Measurements from ENCODE around the gene SH3D19. TPM values are rescaled to one million over a fixed set of nuclear protein-coding genes. Genes with fewer than 3 reads are reported as not detected.
A peak's percentile ranks its signal among the peaks of the same experiment; 100 is the strongest.
"Not testable (repeated sequence)": the region's sequence is repeated elsewhere in the genome, so short reads cannot be mapped to it uniquely, and the experiment has no call there.

SH3D19 gene
- total RNA-seq, 2 donors from 2014 or later, result 0.74 TPM; not detected in 1

DNA sequence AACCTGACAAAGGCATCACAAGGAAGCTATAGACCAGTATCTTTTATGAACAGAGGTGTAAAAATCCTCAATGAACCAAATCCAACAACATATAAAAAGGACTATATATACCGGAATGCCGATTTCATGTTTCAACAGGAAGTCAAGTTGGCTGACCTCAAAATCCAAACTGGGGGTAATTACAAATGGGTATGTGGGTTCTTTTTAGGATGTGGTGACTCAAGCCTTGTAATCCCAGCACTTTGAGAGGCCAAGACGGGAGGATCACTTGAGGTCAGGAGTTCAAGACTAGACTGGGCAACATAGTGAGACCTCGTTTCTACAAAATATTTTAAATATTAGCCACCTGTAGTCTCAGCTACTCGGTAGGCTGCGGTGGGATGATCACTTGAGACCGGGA lies 38.0 kb downstream of the SH3D19 start:
- no peak for DNase-seq
- ATAC-seq (replicated peaks in 1 of 2), result no peak
- H3K9me3 Mint-ChIP-seq, result no peaks in the 10 kb centered on the region
- H3K36me3 Mint-ChIP-seq (ENCODE audit: insufficient read depth in 2 of 2), result no peaks in the 10 kb centered on the region
- H3K27me3 Mint-ChIP-seq (ENCODE audit: low read depth), result peaks cover 7% of the 10 kb centered on the region
- no peaks in the 10 kb centered on the region for H3K4me1 Mint-ChIP-seq (ENCODE audit: low read depth)
- H3K27ac Mint-ChIP-seq, result no peak overlapping the region
- H3K4me3 Mint-ChIP-seq, result no peak overlapping the region

DNA sequence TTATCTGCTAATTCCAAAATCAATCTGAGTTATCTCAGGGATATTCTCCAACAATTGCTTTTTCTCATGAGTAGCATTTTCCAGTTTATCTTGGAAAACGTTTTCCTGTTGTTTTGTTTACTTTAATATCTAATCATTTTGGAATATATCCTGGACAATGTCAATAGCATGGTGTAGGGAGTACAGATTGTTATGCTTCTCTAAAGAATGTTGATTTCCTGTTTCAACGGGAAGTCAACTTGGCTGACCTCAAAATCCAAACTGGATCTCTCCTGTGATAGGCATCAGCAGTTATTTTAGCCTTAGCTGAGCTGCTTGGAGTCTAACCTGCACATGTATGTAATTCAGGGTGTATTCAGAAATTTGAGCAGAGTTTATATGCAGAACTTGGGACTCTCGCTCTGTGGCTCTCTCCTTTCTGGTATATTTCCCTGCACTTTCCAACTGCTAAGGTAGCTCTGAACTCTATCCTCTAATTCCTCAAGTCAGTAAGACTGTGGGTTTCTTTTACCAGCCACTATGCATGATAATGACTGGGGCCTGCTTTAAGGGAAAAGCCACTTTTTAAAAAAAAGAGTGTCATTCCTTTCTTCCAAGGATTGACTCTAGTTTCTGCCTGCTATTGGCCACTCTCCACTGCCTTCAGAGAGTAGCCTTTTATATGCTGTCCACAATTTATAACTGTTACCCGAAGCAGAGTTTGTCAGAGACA lies 40.7 kb downstream of the SH3D19 start:
- H3K9me3 Mint-ChIP-seq, result no peaks in the 10 kb centered on the region
- DNase-seq (no peak), ATAC-seq (replicated peaks in 1 of 2) (no peak)
- no peaks in the 10 kb centered on the region for H3K4me1 Mint-ChIP-seq (ENCODE audit: low read depth)
- peaks cover 5% of the 10 kb centered on the region for H3K27me3 Mint-ChIP-seq (ENCODE audit: low read depth)
- no peak overlapping the region for H3K4me3 Mint-ChIP-seq
- H3K27ac Mint-ChIP-seq, result no peak overlapping the region
- no peaks in the 10 kb centered on the region for H3K36me3 Mint-ChIP-seq (ENCODE audit: insufficient read depth in 2 of 2)

DNA sequence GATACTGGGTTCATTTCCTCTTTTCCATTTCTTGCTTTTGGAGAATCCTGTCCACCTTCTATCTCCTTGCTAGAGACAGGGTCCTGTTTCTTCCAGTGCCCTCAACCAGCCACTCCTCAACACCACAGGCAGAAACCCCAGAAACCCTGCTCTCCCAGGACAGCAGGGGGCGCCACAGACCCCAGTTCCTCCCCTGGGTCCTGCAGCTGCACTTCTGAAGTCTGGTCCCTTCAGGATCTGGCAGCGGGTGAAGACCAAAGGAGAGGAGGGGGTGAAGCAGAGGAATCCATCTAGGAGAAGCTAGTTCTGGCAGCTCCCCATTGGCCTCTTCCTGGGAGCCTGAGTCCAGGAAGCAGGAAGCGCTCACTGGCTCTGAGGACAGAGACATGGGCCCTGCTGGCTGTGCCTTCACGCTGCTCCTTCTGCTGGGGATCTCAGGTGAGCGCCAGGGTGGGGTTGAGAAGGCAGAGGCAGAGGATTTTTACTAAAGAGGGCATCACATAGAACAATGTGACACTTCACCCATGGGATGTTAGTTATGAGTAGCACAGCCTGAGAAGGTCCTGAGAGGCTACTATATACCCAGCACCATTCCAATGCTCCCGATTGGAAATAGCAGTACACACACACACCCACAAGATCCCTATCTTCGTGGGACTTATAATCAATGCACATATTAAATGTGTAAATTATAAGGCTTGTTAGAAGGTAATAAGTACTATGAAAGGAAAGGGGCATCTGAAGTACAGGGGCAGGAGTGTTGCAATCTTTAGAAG lies 48.4 kb downstream of the SH3D19 start, which contains the start of gene PRSS48:
PRSS48 (plus strand) TSS at position 375 of the 776 bp plus-strand sequence; CDS start at position 387, 12 bp downstream.
- peak; percentile 51 to 61 for DNase-seq
- Mint-ChIP-seq H3K36me3 (ENCODE audit: insufficient read depth in 2 of 2) (no peaks in the 10 kb centered on the region), H3K4me1 (ENCODE audit: low read depth) (no peaks in the 10 kb centered on the region), H3K27me3 (ENCODE audit: low read depth) (peaks cover 20% of the 10 kb centered on the region), H3K27ac (no peak within 1 kb of the TSS), H3K4me3 (no peak within 1 kb of the TSS), H3K9me3 (no peaks in the 10 kb centered on the region)
- peak; percentile 45 to 53 for ATAC-seq (replicated peaks in 1 of 2)

DNA sequence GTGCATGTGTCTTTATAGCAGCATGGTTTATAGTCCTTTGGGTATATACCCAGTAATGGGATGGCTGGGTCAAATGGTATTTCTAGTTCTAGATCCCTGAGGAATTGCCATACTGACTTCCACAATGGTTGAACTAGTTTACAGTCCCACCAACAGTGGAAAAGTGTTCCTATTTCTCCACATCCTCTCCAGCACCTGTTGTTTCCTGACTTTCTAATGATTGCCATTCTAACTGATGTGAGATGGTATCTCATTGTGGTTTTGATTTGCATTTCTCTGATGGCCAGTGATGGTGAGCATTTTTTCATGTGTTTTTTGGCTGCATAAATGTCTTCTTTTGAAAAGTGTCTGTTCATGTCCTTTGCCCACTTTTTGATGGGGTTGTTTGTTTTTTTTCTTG lies 56.5 kb downstream of the SH3D19 start:
- H3K4me3 Mint-ChIP-seq; H3K36me3 Mint-ChIP-seq (ENCODE audit: insufficient read depth in 2 of 2); H3K27me3 Mint-ChIP-seq (ENCODE audit: low read depth); ATAC-seq (replicated peaks in 1 of 2); H3K4me1 Mint-ChIP-seq (ENCODE audit: low read depth); H3K9me3 Mint-ChIP-seq; H3K27ac Mint-ChIP-seq; DNase-seq: not testable (repeated sequence)

DNA sequence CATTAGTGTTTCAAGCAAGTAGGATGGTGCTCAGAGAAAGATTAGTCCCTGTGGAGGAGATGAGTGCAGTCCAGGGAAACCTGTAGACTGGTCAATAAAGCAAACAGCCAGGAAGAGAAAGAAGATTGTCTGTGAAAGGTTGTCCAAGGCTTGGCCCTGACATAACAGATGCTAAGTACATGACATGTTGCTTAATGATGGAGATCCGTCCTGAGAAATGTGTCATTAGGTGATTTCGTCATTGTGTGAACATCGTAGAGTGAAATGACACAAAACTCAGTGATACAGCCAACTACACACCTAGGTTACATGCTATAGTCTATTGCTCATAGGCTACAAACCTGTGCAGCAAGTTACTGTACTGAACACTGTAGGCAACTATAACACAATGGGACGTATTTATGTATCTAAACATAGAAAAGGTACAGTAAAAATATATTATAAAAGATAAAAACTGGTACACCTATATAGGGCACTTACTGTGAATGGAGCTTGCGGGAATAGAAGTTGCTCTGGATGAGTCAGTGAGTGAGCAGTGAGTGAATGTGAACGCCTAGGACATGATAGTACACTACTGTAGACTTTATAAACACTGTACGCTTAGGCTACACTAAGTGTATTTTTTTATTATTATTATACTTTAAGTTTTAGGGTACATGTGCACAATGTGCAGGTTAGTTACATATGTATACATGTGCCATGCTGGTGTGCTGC lies 57.4 kb downstream of the SH3D19 start:
- DNase-seq (no peak), ATAC-seq (replicated peaks in 1 of 2) (no peak)
- Mint-ChIP-seq H3K27me3 (ENCODE audit: low read depth) (no peaks in the 10 kb centered on the region), H3K36me3 (ENCODE audit: insufficient read depth in 2 of 2) (no peaks in the 10 kb centered on the region), H3K4me3 (no peak overlapping the region), H3K27ac (no peak overlapping the region), H3K4me1 (ENCODE audit: low read depth) (no peaks in the 10 kb centered on the region), H3K9me3 (no peaks in the 10 kb centered on the region)

DNA sequence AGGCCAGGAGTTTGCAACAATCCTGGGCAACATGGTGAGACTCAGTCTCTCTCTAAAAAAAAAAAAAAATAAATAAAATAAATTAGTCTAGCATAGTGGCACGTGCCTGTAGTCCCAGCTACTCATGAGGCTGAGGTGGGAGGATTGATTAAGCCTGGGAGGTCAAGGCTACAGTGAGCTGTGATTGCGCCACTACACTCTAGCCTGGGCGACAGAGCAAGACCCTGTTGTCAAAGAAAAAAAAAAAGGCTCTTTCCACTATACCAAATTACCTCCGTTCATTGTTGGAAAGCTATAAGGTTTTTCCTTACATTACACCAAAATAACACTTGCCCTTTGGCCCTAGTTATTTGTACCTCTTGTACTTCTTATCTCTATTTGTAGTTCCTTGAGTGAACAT lies 58.3 kb downstream of the SH3D19 start:
- ATAC-seq (replicated peaks in 1 of 2), result no peak
- no peak for DNase-seq
- H3K4me3 Mint-ChIP-seq, result no peak overlapping the region
- H3K9me3 Mint-ChIP-seq, result no peaks in the 10 kb centered on the region
- H3K4me1 Mint-ChIP-seq (ENCODE audit: low read depth), result no peaks in the 10 kb centered on the region
- no peaks in the 10 kb centered on the region for H3K36me3 Mint-ChIP-seq (ENCODE audit: insufficient read depth in 2 of 2)
- no peaks in the 10 kb centered on the region for H3K27me3 Mint-ChIP-seq (ENCODE audit: low read depth)
- H3K27ac Mint-ChIP-seq, result no peak overlapping the region

DNA sequence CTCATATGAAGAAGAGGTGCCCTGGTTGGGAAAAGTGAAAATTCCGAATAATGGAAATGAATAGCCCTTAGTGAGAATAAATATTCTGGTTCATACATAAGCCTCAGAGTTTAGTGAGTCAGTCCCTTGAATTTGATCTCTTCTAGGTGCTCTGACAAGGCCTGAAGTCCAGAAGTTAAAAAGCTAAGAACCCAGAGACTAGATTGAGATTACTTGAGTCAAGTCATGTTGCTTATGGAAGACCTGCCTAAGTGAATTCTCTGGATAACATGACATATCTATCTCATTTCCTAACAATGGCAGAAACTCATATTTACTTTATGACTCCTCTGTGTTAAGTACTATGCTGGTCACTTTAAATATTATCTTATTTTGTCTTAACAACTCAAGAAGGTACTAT lies 58.9 kb downstream of the SH3D19 start:
- Mint-ChIP-seq H3K36me3 (ENCODE audit: insufficient read depth in 2 of 2) (no peaks in the 10 kb centered on the region), H3K4me1 (ENCODE audit: low read depth) (no peaks in the 10 kb centered on the region), H3K27me3 (ENCODE audit: low read depth) (no peaks in the 10 kb centered on the region), H3K9me3 (no peaks in the 10 kb centered on the region), H3K4me3 (no peak overlapping the region), H3K27ac (no peak overlapping the region)
- DNase-seq, result no peak
- no peak for ATAC-seq (replicated peaks in 1 of 2)

DNA sequence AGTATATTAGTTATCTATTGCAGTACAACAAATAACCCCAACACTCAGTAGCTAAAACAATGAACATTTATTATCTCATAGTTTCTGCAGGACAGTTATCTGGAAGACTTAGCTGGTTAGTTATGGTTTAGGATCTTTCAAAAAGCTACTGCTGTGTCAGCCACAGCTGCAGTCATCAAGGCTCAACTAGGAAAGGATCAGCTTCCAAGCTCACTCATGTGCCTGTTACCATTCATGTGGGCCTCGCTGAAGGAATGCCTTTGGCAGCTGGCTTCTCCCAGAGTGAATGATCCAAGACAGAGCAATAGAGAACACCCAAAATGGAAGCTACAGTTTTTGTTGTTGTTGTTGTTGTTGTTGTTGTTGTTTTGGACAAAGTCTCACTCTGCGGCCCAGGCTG lies 62.0 kb downstream of the SH3D19 start:
- Mint-ChIP-seq H3K27ac (no peak overlapping the region), H3K4me1 (ENCODE audit: low read depth) (no peaks in the 10 kb centered on the region), H3K4me3 (no peak overlapping the region), H3K36me3 (ENCODE audit: insufficient read depth in 2 of 2) (no peaks in the 10 kb centered on the region), H3K27me3 (ENCODE audit: low read depth) (peaks cover 8% of the 10 kb centered on the region), H3K9me3 (no peaks in the 10 kb centered on the region)
- ATAC-seq (replicated peaks in 1 of 2) (no peak), DNase-seq (no peak)

DNA sequence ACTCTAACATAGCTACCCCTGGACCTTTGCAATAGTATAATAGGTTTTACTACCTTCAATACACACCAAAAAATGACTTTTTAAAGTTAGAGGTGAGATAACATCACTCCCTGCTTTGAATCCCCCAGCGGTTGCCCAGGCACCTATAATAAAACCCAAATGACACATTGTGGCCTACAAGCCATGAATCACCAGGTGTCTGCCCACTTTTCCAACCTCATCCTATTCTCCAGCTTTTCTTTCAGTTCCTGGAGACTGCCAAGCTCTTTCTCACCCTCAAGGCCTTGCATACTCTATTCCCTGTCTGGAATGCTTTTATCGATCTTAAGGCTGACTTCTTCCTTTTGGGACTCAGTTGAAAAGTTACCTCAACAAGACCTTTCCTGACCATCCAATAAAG lies 64.9 kb downstream of the SH3D19 start:
- Mint-ChIP-seq H3K9me3 (no peaks in the 10 kb centered on the region), H3K27ac (no peak overlapping the region), H3K4me3 (no peak overlapping the region), H3K36me3 (ENCODE audit: insufficient read depth in 2 of 2) (no peaks in the 10 kb centered on the region), H3K27me3 (ENCODE audit: low read depth) (peaks cover 8% of the 10 kb centered on the region), H3K4me1 (ENCODE audit: low read depth) (no peaks in the 10 kb centered on the region)
- ATAC-seq (replicated peaks in 1 of 2) (no peak), DNase-seq (no peak)

DNA sequence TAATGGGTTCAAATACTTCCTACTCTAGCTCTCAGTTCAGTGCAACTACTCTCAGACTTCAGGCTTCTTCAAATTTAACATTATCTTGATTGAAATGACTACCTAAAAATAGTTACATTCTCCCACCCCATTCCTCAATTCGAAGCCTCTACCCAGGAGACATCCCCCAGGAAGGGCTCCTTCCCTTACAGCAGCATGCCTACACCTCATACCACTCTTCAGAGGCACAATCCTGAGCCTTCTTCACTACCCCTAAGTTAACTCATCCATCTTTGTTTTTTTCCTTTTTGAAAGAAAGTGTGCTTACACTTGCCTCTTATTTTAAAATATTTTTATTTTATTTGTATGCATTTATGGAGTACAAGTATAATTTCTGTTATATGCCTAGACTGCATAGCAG lies 65.7 kb downstream of the SH3D19 start:
- Mint-ChIP-seq H3K9me3 (no peaks in the 10 kb centered on the region), H3K4me1 (ENCODE audit: low read depth) (no peaks in the 10 kb centered on the region), H3K27me3 (ENCODE audit: low read depth) (peaks cover 8% of the 10 kb centered on the region), H3K36me3 (ENCODE audit: insufficient read depth in 2 of 2) (no peaks in the 10 kb centered on the region), H3K4me3 (no peak overlapping the region), H3K27ac (no peak overlapping the region)
- ATAC-seq (replicated peaks in 1 of 2) (no peak), DNase-seq (no peak)

DNA sequence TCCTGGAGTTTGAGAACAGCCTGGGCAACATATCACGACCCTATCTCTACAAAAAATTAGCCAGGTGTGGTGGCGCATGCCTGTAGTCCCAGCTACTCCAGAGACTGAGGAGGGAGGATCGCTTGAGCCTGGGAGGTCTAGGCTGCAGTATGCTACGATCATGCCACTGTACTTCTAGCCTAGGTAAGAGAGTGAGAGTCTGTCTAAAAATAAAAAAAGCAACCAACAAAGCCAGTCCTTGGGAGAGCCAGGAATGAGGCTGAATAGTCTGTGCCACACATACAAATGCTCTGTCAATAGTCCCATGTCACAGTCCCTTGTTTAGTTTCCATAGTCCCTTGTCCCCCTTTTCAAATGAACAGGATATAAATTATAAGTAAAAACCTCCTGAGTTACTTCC lies 67.7 kb downstream of the SH3D19 start:
- no peak for ATAC-seq (replicated peaks in 1 of 2)
- Mint-ChIP-seq H3K4me1 (ENCODE audit: low read depth) (no peaks in the 10 kb centered on the region), H3K9me3 (no peaks in the 10 kb centered on the region), H3K27me3 (ENCODE audit: low read depth) (peaks cover 8% of the 10 kb centered on the region), H3K4me3 (no peak overlapping the region), H3K36me3 (ENCODE audit: insufficient read depth in 2 of 2) (no peaks in the 10 kb centered on the region), H3K27ac (no peak overlapping the region)
- DNase-seq, result no peak

DNA sequence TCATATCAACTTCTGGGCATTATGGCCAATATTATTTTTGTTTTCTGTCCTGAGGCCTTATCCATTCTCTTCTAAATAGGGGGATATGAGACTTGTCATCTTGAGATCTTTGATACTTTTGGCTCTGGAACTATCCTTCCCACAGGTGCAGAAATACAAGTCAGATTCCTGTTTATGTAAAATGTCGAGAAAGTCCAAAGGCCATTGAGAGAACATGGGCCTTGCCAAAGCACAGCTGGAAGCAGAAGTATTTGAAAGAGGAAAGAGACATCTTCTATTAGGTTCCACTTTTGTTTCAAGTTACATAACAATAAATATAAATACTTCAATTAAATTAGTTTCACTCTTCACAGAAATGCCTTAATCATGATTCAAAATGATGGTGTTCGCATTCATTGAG lies 69.3 kb downstream of the SH3D19 start:
- no peaks in the 10 kb centered on the region for H3K36me3 Mint-ChIP-seq (ENCODE audit: insufficient read depth in 2 of 2)
- ATAC-seq (replicated peaks in 1 of 2), result no peak

DNA sequence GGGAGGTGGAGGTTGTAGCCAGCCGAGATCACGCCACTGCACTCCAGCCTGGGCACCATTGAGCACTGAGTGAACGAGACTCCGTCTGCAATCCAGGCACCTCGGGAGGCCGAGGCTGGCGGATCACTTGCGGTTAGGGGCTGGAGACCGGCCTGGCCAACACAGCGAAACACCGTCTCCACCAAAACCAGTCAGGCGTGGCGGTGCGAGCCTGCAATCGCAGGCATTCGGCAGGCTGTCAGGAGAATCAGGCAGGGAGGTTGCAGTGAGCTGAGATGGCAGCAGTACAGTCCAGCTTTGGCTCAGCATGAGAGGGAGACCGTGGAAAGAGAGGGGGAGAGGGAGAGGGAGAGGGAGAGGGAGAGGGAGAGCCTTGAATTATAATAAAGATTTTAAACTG lies 69.7 kb downstream of the SH3D19 start:
- H3K27me3 Mint-ChIP-seq (ENCODE audit: low read depth); ATAC-seq (replicated peaks in 1 of 2); H3K4me1 Mint-ChIP-seq (ENCODE audit: low read depth); H3K36me3 Mint-ChIP-seq (ENCODE audit: insufficient read depth in 2 of 2); H3K9me3 Mint-ChIP-seq; H3K4me3 Mint-ChIP-seq; DNase-seq; H3K27ac Mint-ChIP-seq: not testable (repeated sequence)

More for the DNA sequence above, 69.3 kb downstream of the SH3D19 start:
- H3K9me3 Mint-ChIP-seq, result no peaks in the 10 kb centered on the region
- no peak overlapping the region for H3K4me3 Mint-ChIP-seq
- peaks cover 8% of the 10 kb centered on the region for H3K27me3 Mint-ChIP-seq (ENCODE audit: low read depth)
- no peak for DNase-seq
- H3K27ac Mint-ChIP-seq, result no peak overlapping the region
- H3K4me1 Mint-ChIP-seq (ENCODE audit: low read depth), result no peaks in the 10 kb centered on the region

All from activated T-cell treated with anti-CD3 and anti-CD28 coated beads, Interleukin-2, amount 50 U/mL, for 72 hours (primary cell).